H9 (cell line): Measurements from ENCODE around the gene ERVFRD-1. TPM values are rescaled to one million over a fixed set of nuclear protein-coding genes. Genes with fewer than 3 reads are reported as not detected.

ENCODE experiments used
- DNase-seq: peaks from one replicate; pipeline ENCODE4 v3.0.0-alpha.2; 2017
- H2AFZ ChIP-seq: one replicate; pipeline ENCODE4 v1.6.1; 2013; ENCODE audit warnings: mild to moderate bottlenecking, low read length, control low read depth, moderate library complexity
- H2AK5ac ChIP-seq: 2 replicates; pipeline ENCODE4 v1.6.1; 2013; ENCODE audit warnings: low read length, control low read depth, mixed read lengths; ENCODE audit not compliant: insufficient read length
- H2BK120ac ChIP-seq: one replicate; pipeline ENCODE4 v1.6.1; 2013; ENCODE audit warnings: low read depth, mild to moderate bottlenecking, low read length, control low read depth, inconsistent platforms; ENCODE audit not compliant: poor library complexity, severe bottlenecking
- H2BK12ac ChIP-seq: 2 replicates; pipeline ENCODE4 v1.6.1; 2013; ENCODE audit warnings: low read length, control low read depth, mixed read lengths, low read depth; ENCODE audit not compliant: insufficient read length
- H2BK15ac ChIP-seq: 2 replicates; pipeline ENCODE4 v1.6.1; 2013; ENCODE audit warnings: low read depth, low read length, control low read depth
- H2BK20ac ChIP-seq: one replicate; pipeline ENCODE4 v1.6.1; 2013; ENCODE audit warnings: low read depth, mild to moderate bottlenecking, low read length, control low read depth, inconsistent platforms; ENCODE audit not compliant: poor library complexity, severe bottlenecking
- H2BK5ac ChIP-seq: 2 replicates; pipeline ENCODE4 v1.6.1; 2013; ENCODE audit warnings: low read length, control low read depth, mixed read lengths; ENCODE audit not compliant: insufficient read length
- H3K14ac ChIP-seq: 2 replicates; pipeline ENCODE4 v1.6.1; 2013; ENCODE audit warnings: low read length, control low read depth; ENCODE audit not compliant: insufficient read depth
- H3K18ac ChIP-seq: 2 replicates; pipeline ENCODE4 v1.6.1; 2013; ENCODE audit warnings: low read depth, mild to moderate bottlenecking, mixed read lengths, low read length, control low read depth; ENCODE audit not compliant: insufficient read length
- H3K23ac ChIP-seq: 2 replicates; pipeline ENCODE4 v1.6.1; 2013; ENCODE audit warnings: low read length, control low read depth, mixed read lengths, low read depth; ENCODE audit not compliant: insufficient read length
- H3K23me2 ChIP-seq: 2 replicates; pipeline ENCODE4 v1.6.1; 2013; ENCODE audit warnings: low read depth, mild to moderate bottlenecking, mixed read lengths, low read length, control low read depth; ENCODE audit not compliant: insufficient read length, poor library complexity, severe bottlenecking
- H3K27ac ChIP-seq: 2 replicates; pipeline ENCODE4 v1.5.1; 2013; ENCODE audit warnings: low read length, control low read depth, mixed read lengths, low read depth; ENCODE audit not compliant: insufficient read length
- H3K27me3 ChIP-seq: 2 replicates; pipeline ENCODE4 v1.6.1; 2013; ENCODE audit warnings: low read length, control low read depth, inconsistent platforms; ENCODE audit not compliant: insufficient read depth
- H3K4ac ChIP-seq: 2 replicates; pipeline ENCODE4 v1.6.1; 2013; ENCODE audit warnings: low read depth, mild to moderate bottlenecking, control low read depth, inconsistent platforms, low read length, moderate library complexity
- H3K4me1 ChIP-seq: 2 replicates; pipeline ENCODE4 v1.6.1; 2013; ENCODE audit warnings: low read length, control low read depth, inconsistent platforms; ENCODE audit not compliant: insufficient read depth
- H3K4me2 ChIP-seq: 2 replicates; pipeline ENCODE4 v1.6.1; 2013; ENCODE audit warnings: low read length, control low read depth, mixed read lengths; ENCODE audit not compliant: insufficient read length, insufficient read depth
- H3K56ac ChIP-seq: 2 replicates; pipeline ENCODE4 v1.6.1; 2013; ENCODE audit warnings: low read depth, mild to moderate bottlenecking, mixed read lengths, low read length, control low read depth; ENCODE audit not compliant: insufficient read length
- H3K79me1 ChIP-seq: 2 replicates; pipeline ENCODE4 v1.6.1; 2013; ENCODE audit warnings: low read depth, mild to moderate bottlenecking, moderate library complexity, low read length, control low read depth, inconsistent platforms; ENCODE audit not compliant: insufficient read depth, poor library complexity, severe bottlenecking
- H3K79me2 ChIP-seq: 2 replicates; pipeline ENCODE4 v1.6.1; 2013; ENCODE audit warnings: low read length, control low read depth, inconsistent platforms; ENCODE audit not compliant: insufficient read depth
- H3K9ac ChIP-seq: 2 replicates; pipeline ENCODE4 v1.6.1; 2013; ENCODE audit warnings: low read length, control low read depth, mixed read lengths; ENCODE audit not compliant: insufficient read length; ENCODE audit errors: extremely low read depth
- H3K9me3 ChIP-seq: one replicate; pipeline ENCODE4 v1.6.1; 2013; ENCODE audit warnings: low read depth, low read length, inconsistent platforms; ENCODE audit not compliant: control insufficient read depth
- H3T11ph ChIP-seq: one replicate; pipeline ENCODE4 v1.6.1; 2013; ENCODE audit warnings: mild to moderate bottlenecking, low read length, control low read depth, inconsistent platforms
- H4K20me1 ChIP-seq: one replicate; pipeline ENCODE4 v1.6.1; 2013; ENCODE audit not compliant: control insufficient read depth, insufficient read length, insufficient read depth
- H4K5ac ChIP-seq: 2 replicates; pipeline ENCODE4 v1.6.1; 2013; ENCODE audit warnings: low read depth, mild to moderate bottlenecking, mixed read lengths, low read length, control low read depth; ENCODE audit not compliant: insufficient read length
- H4K8ac ChIP-seq: replicated peaks from 2 replicates; pipeline ENCODE4 v1.6.1; 2013; ENCODE audit warnings: low read length, control low read depth, mixed read lengths, low read depth; ENCODE audit not compliant: insufficient read length
- H4K91ac ChIP-seq: 2 replicates; pipeline ENCODE4 v1.6.1; 2013; ENCODE audit warnings: low read depth, mild to moderate bottlenecking, moderate library complexity, mixed read lengths, low read length, control low read depth; ENCODE audit not compliant: insufficient read length
- H3K27ac Mint-ChIP-seq, 3 experiments: 2 replicates in 2 of 3; 3 replicates in 1 of 3; pipeline ENCODE4 v1.8.0; 2020 to 2021; ENCODE audit warnings: mixed read lengths in 3 of 3, mild to moderate bottlenecking in 1 of 3, moderate library complexity in 1 of 3
- H3K27me3 Mint-ChIP-seq: 2 replicates; pipeline ENCODE4 v1.8.0; 2021; ENCODE audit warnings: low read depth, mild to moderate bottlenecking, moderate library complexity, mixed read lengths
- H3K36me3 Mint-ChIP-seq, 3 experiments: 2 replicates in 2 of 3; 3 replicates in 1 of 3; pipeline ENCODE4 v1.8.0; 2020 to 2021; ENCODE audit warnings: low read depth in 3 of 3, mixed read lengths in 3 of 3; ENCODE audit not compliant: insufficient read depth in 1 of 3
- H3K4me1 Mint-ChIP-seq, 2 experiments: 2 replicates each; pipeline ENCODE4 v1.8.0; 2020; ENCODE audit warnings: mixed read lengths in 2 of 2
- H3K4me3 Mint-ChIP-seq, 2 experiments: 2 replicates in 1 of 2; 3 replicates in 1 of 2; pipeline ENCODE4 v1.8.0; 2020 to 2021; ENCODE audit warnings: mild to moderate bottlenecking in 2 of 2, mixed read lengths in 2 of 2, moderate library complexity in 1 of 2
- H3K9me3 Mint-ChIP-seq, 2 experiments: 2 replicates in 1 of 2; 3 replicates in 1 of 2; pipeline ENCODE4 v1.8.0; 2020; ENCODE audit warnings: mild to moderate bottlenecking in 2 of 2, mixed read lengths in 2 of 2, moderate library complexity in 1 of 2
- CTCF ChIP-seq: fragments of 200-600 bp; sonication (generic); conservative IDR thresholded peaks from 3 replicates; pipeline ENCODE4 v1.8.0; 2021; ENCODE audit warnings: antibody characterized with exemption, mild to moderate bottlenecking
- WGBS: extraction: QIAGEN DNeasy Blood & Tissue Kit; methylation state at CpG from one replicate; pipeline ENCODE4 v1.1.7; 2013; ENCODE audit warnings: missing lambda C conversion rate, low lambda C conversion rate, mixed read lengths; ENCODE audit not compliant: insufficient read length; ENCODE audit errors: extremely low coverage; 5-methylcytosine and 5-hydroxymethylcytosine counted together
- total RNA-seq: library from RNA; stranded (reverse); gene quantifications from 2 replicates; pipeline ENCODE4 v1.2.1, GENCODE V29; 2021

Gene ERVFRD-1
- total RNA-seq, 1 experiment from 2014 or later = not detected

DNA sequence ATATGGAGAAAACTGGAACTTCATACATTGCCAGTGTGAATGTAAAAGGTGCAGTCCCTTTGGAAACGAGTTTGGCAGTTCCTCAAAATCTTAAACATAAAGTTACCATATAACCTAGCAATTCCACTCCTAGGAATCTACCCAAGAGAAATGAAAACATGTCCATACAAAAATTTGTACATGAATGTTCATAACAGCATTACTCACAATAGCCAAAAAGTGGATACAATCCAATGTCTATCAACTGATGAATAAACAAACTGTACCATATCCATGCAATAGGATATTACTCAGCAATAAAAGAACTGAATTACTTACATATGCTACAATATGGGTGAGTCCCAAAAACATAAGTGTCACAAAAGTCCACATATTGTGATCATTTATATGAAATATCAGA lies 48.7 kb upstream of the ERVFRD-1 start:
- no peak overlapping the region for H3K23ac ChIP-seq
- H3K4me2 ChIP-seq = no peak overlapping the region
- Mint-ChIP-seq H3K4me3 (no peak overlapping the region), H3K9me3 (no peaks in the 10 kb centered on the region), H3K4me1 (peaks cover 16 to 17% of the 10 kb centered on the region in 2 experiments), H3K27ac (no peak overlapping the region), H3K36me3 (no peaks in the 10 kb centered on the region), H3K27me3 (no peaks in the 10 kb centered on the region)
- H3K9ac ChIP-seq = no peak overlapping the region
- H4K5ac ChIP-seq = no peak overlapping the region
- H2BK12ac ChIP-seq = no peak overlapping the region
- H3K23me2 ChIP-seq = no peaks in the 10 kb centered on the region
- no peak for TF ChIP-seq CTCF
- H2BK5ac ChIP-seq = no peak overlapping the region
- no peaks in the 10 kb centered on the region for H3K9me3 ChIP-seq
- H3K56ac ChIP-seq = no peak overlapping the region
- WGBS = no CpG with 5 or more reads among the region's 1 CpG
- H2BK120ac ChIP-seq = no peak overlapping the region
- H3K79me1 ChIP-seq = no peaks in the 10 kb centered on the region
- H2AFZ ChIP-seq = no peak overlapping the region
- H3T11ph ChIP-seq = no peak overlapping the region
- H3K4ac ChIP-seq = no peak overlapping the region
- no peak overlapping the region for H2AK5ac ChIP-seq
- H3K18ac ChIP-seq = no peak overlapping the region
- peaks cover 4% of the 10 kb centered on the region; the same call in 1 of the 2 replicates for H3K4me1 ChIP-seq
- H2BK15ac ChIP-seq = no peak overlapping the region
- no peak overlapping the region for H4K91ac ChIP-seq
- DNase-seq = no peak
- H4K20me1 ChIP-seq = no peaks in the 10 kb centered on the region
- H2BK20ac ChIP-seq = no peak overlapping the region
- H4K8ac ChIP-seq = no peak overlapping the region
- no peaks in the 10 kb centered on the region for H3K79me2 ChIP-seq
- no peak overlapping the region for H3K27ac ChIP-seq
- H3K14ac ChIP-seq = no peak overlapping the region
- H3K27me3 ChIP-seq = no peaks in the 10 kb centered on the region
